Left ventricle myocardium inferior (tissue), 1 donor: Measurements from ENCODE around the gene NOS1AP. TPM values are rescaled to one million over a fixed set of nuclear protein-coding genes. Genes with fewer than 3 reads are reported as not detected.

Experiments used
- DNase-seq: peaks from one replicate; pipeline ENCODE4 v3.0.0-alpha.2; 2020
- H3K27ac ChIP-seq: fragments of 200-600 bp; replicated peaks from 2 replicates; pipeline ENCODE4 v1.8.0; 2021
- H3K27me3 ChIP-seq: fragments of 200-600 bp; 2 replicates; pipeline ENCODE4 v1.8.0; 2021; ENCODE audit warnings: low read depth
- H3K36me3 ChIP-seq: fragments of 200-600 bp; 2 replicates; pipeline ENCODE4 v1.8.0; 2021
- H3K4me1 ChIP-seq: fragments of 200-600 bp; 2 replicates; pipeline ENCODE4 v1.8.0; 2021
- H3K4me3 ChIP-seq: fragments of 200-600 bp; 2 replicates; pipeline ENCODE4 v1.8.0; 2021; ENCODE audit warnings: mild to moderate bottlenecking, moderate library complexity
- H3K9me3 ChIP-seq: fragments of 200-600 bp; replicated peaks from 2 replicates; pipeline ENCODE4 v1.8.0; 2021
- CTCF ChIP-seq: fragments of 200-600 bp; IDR thresholded peaks from 2 replicates; pipeline ENCODE4 v1.8.0; 2021; ENCODE audit warnings: antibody characterized with exemption, mild to moderate bottlenecking, borderline replicate concordance
- intact Hi-C: fragments of 100-400 bp; cut with micrococcal nuclease; formaldehyde crosslinking; loops from one replicate; pipeline ENCODE4 v1.11.0; 2022
- total RNA-seq: library from RNA; stranded (reverse); fragmentation: NEBNext Ultra II Directional; extraction: Animal tissue kit (Norgen Biotek cat#: 25700); gene quantifications from one replicate; pipeline ENCODE4 v1.2.1, GENCODE V29; 2021
- donor health status: DM: no; HTN: yes; CAD: no; lungs with severe emphysema.

NOS1AP gene
- total RNA-seq, 1 donor from 2014 or later: 6.2 TPM

DNA sequence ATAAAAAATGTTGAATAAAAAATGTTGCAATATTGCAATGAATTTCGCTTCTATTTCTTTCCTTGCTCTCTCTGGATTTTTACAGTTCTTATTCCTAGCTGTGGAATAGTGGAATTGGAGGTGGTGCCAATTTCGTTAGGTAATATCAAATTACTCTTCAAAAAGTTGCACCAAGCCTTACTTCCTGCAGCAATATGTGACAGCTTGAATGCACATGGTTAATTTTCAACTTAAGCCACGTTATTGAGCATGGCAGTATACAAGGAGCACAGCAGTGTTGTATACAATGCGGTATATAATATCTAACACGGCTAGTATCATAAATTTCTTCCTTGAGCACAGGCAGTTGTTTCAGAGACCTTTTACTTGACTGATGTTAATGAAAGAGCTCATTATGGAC lies 152.5 kb downstream of the NOS1AP start:
- Histone ChIP-seq H3K27me3 (no peaks in the 10 kb centered on the region), H3K9me3 (no peaks in the 10 kb centered on the region), H3K27ac (no peak overlapping the region), H3K4me3 (no peak overlapping the region), H3K4me1 (peaks cover 26% of the 10 kb centered on the region), H3K36me3 (no peaks in the 10 kb centered on the region)
- TF ChIP-seq CTCF: no peak
- no peak for DNase-seq
- intact Hi-C loops: no loop called here

GRCh38 chr1:162222730-162223129 lies 153.2 kb downstream of the NOS1AP start:
- TF ChIP-seq CTCF: no peak
- Histone ChIP-seq H3K4me1 (peaks cover 23% of the 10 kb centered on the region), H3K36me3 (no peaks in the 10 kb centered on the region), H3K4me3 (no peak overlapping the region), H3K27me3 (no peaks in the 10 kb centered on the region), H3K27ac (no peak overlapping the region), H3K9me3 (no peaks in the 10 kb centered on the region)
- DNase-seq: no peak
- intact Hi-C loops: no loop called here

DNA sequence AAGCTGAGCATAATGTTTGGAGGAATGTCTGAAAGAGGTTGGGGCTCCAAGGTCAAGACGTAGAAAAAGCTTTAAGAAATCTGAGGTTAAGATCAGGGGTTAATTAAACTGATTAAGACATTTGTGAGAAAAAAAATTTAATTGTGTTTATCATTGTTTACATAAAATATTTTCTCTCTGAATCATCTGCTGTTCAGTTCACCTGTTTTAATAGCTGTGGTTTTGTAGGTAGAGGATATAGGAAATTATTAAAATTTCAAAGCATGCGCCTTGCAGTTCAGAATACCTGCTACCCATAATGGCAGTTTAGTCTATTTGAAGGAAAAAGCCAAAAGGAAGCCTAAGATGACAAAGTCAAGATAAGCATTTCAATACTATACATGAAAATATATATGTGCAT lies 154.0 kb downstream of the NOS1AP start:
- H3K27ac ChIP-seq: no peak overlapping the region
- no peak for TF ChIP-seq CTCF
- intact Hi-C loops: no loop called here

DNA sequence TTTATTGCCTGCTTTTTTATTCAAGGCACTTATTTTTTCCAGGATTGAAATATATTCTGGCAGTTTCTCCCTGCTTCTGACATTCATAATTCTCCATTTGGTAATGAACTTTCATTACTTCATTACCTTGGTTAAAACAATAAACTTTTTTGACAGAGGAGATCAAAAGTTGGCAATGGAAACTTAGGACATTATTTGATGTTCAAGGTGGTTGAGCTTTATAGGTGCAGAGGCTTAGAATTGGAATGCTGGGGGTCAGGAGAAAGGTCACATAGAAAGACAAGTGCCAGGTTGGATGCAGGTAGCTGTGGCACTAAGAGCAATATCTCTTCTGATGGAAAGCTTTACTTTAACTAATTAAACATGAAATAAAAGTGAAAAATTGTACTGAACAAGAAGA lies 154.8 kb downstream of the NOS1AP start:
- intact Hi-C loops: no loop called here
- Histone ChIP-seq H3K4me3 (no peak overlapping the region), H3K27ac (no peak overlapping the region), H3K27me3 (no peaks in the 10 kb centered on the region), H3K4me1 (peaks cover 12% of the 10 kb centered on the region), H3K36me3 (no peaks in the 10 kb centered on the region), H3K9me3 (no peaks in the 10 kb centered on the region)
- DNase-seq: no peak
- TF ChIP-seq CTCF: no peak

More for the DNA sequence above, 154.0 kb downstream of the NOS1AP start:
- H3K36me3 ChIP-seq: no peaks in the 10 kb centered on the region
- H3K4me1 ChIP-seq: peaks cover 16% of the 10 kb centered on the region
- no peak for DNase-seq
- no peaks in the 10 kb centered on the region for H3K9me3 ChIP-seq
- H3K4me3 ChIP-seq: no peak overlapping the region
- no peaks in the 10 kb centered on the region for H3K27me3 ChIP-seq

GRCh38 chr1:162228586-162228985 lies 159.1 kb downstream of the NOS1AP start:
- intact Hi-C loops: no loop called here

More at GRCh38 chr1:162228586-162228985, 159.1 kb downstream of the NOS1AP start:
- no peak overlapping the region for H3K27ac ChIP-seq
- DNase-seq: no peak
- H3K27me3 ChIP-seq: no peaks in the 10 kb centered on the region
- peaks cover 21% of the 10 kb centered on the region for H3K4me1 ChIP-seq
- TF ChIP-seq CTCF: no peak
- no peaks in the 10 kb centered on the region for H3K9me3 ChIP-seq
- H3K36me3 ChIP-seq: no peaks in the 10 kb centered on the region
- H3K4me3 ChIP-seq: no peak overlapping the region
